ENCODE data around the gene VRK3.

- TF ChIP-seq CTCF (IDR thresholded peaks at IDR 0.05; ENCODE audit: low read length) (no peak), EZH2 (IDR thresholded peaks at IDR 0.05; ENCODE audit: borderline replicate concordance, low read length) (no peak)
These were observed 5.8 kb upstream of the VRK3 start for GRCh38 chr19:50030937-50031336.

Data from OCI-LY1 (cell line).